Panc1 (cell line): ENCODE measurements around the gene GRIK4.

Source experiments
- CTCF ChIP-seq: fragments of 450-650 bp; IDR thresholded peaks from 2 replicates; pipeline ENCODE4 v1.5.1; 2017; ENCODE audit warnings: mild to moderate bottlenecking
- POLR2AphosphoS5 ChIP-seq: IDR thresholded peaks from 2 replicates; pipeline ENCODE4 v1.6.1; 2012; ENCODE audit warnings: mild to moderate bottlenecking, low read depth, low read length, moderate library complexity
- REST ChIP-seq, 2 experiments: IDR thresholded peaks; 2 replicates each; pipeline ENCODE4 v1.6.1; 2011 to 2012; ENCODE audit warnings: low read depth in 2 of 2, control low read depth in 1 of 2, low read length in 1 of 2, mild to moderate bottlenecking in 1 of 2, moderate library complexity in 1 of 2; ENCODE audit not compliant: insufficient read depth in 1 of 2
- SIN3A ChIP-seq: IDR thresholded peaks from 2 replicates; pipeline ENCODE4 v1.6.1; 2012; ENCODE audit warnings: low read depth, mild to moderate bottlenecking, low read length, moderate library complexity, borderline replicate concordance; ENCODE audit not compliant: insufficient read depth
- TCF7L2 ChIP-seq: IDR thresholded peaks from 2 replicates; pipeline ENCODE4 v1.6.1; 2011; ENCODE audit warnings: mild to moderate bottlenecking, low read depth, low read length, inconsistent platforms

- TF ChIP-seq CTCF (no peak), REST (IDR thresholded peaks at IDR 0.05; ENCODE audit: insufficient read depth in 1 of 2, low read depth in 2 of 2, low read length in 1 of 2) (no peak), POLR2AphosphoS5 (no peak), SIN3A (no peak), TCF7L2 (no peak)
These were observed 40.4 kb upstream of the GRIK4 start for GRCh38 chr11:120471131-120471530.
